ENCODE measurements around the gene PSMB10.
"Not testable (repeated sequence)": the region's sequence is repeated elsewhere in the genome, so short reads cannot be mapped to it uniquely, and the experiment has no call there.

Gene PSMB10

GRCh38 chr16:67936124-67936879, at the start of gene PSMB10:
Gene PSMB10, minus strand, starts transcription at chr16:67936850. Its CDS starts 101 bp downstream, at chr16:67936749.
- DNase-seq, result peak; percentile 31

- DNase-seq, result no peak
Measured at GRCh38 chr16:67982011-67982696, 45.5 kb upstream of the PSMB10 start.

GRCh38 chr16:67979955-67980678, 43.5 kb upstream of the PSMB10 start, which contains the start of gene DPEP3:
Gene DPEP3, minus strand, starts transcription at chr16:67980499. Its CDS starts 119 bp downstream, at chr16:67980380.
- no peak for DNase-seq

- DNase-seq, result no peak
Measured at GRCh38 chr16:67977469-67978227, 41.0 kb upstream of the PSMB10 start.

- DNase-seq, result no peak
Measured at GRCh38 chr16:67977005-67977404, 40.4 kb upstream of the PSMB10 start.

- DNase-seq, result no peak
Measured at GRCh38 chr16:67976205-67976604, 39.6 kb upstream of the PSMB10 start.

GRCh38 chr16:67975321-67976105, 38.9 kb upstream of the PSMB10 start:
- DNase-seq, result no peak

- DNase-seq, result not testable (repeated sequence)
Measured at GRCh38 chr16:67972285-67972684, 35.6 kb upstream of the PSMB10 start.

GRCh38 chr16:67971111-67971510, 34.5 kb upstream of the PSMB10 start:
- DNase-seq, result no peak

GRCh38 chr16:67969254-67970039, 32.8 kb upstream of the PSMB10 start:
- DNase-seq, result no peak

GRCh38 chr16:67968400-67969253, 32.0 kb upstream of the PSMB10 start, which contains the start of gene SLC12A4:
Gene SLC12A4, minus strand, starts transcription at chr16:67968637. Its CDS starts 84 bp downstream, at chr16:67968553.
- DNase-seq, result peak; percentile 65

GRCh38 chr16:67967958-67968399, 31.3 kb upstream of the PSMB10 start:
- DNase-seq, result no peak

- no peak for DNase-seq
Measured at GRCh38 chr16:67967183-67967957, 30.7 kb upstream of the PSMB10 start.

GRCh38 chr16:67966549-67967182, 30.0 kb upstream of the PSMB10 start:
- no peak for DNase-seq

GRCh38 chr16:67965668-67966548, 29.3 kb upstream of the PSMB10 start:
- DNase-seq, result no peak

GRCh38 chr16:67964477-67965131, 28.0 kb upstream of the PSMB10 start:
- DNase-seq, result peak; percentile 43

All from COR-L47 (cell line).